Gastroesophageal sphincter (tissue), 4 donors: Measurements from ENCODE around the gene NAALADL2. TPM values are rescaled to one million over a fixed set of nuclear protein-coding genes. Genes with fewer than 3 reads are reported as not detected.

Experiments
- ATAC-seq: fragments of 150-250 bp; one replicate; pipeline ENCODE4 v1.9.1; 2016; ENCODE audit warnings: mild to moderate bottlenecking, moderate library complexity
- H3K27ac ChIP-seq, 4 donors: fragments of 200-600 bp; sonication (generic) in 3 of 4; 1 replicate in 3 of 4; 2 replicates in 1 of 4; pipeline ENCODE4 v1.5.1; 2016 to 2019
- H3K27me3 ChIP-seq: fragments of 200-600 bp; sonication (generic); one replicate; pipeline ENCODE4 v1.5.1; 2019
- H3K36me3 ChIP-seq, 2 donors: fragments of 200-600 bp; sonication (generic); one replicate each; pipeline ENCODE4 v1.5.1; 2019; ENCODE audit warnings: control low read depth in 1 of 2
- H3K4me1 ChIP-seq, 3 donors: fragments of 200-600 bp; sonication (generic); 1 replicate in 2 of 3; 2 replicates in 1 of 3; pipeline ENCODE4 v1.5.1; 2016 to 2019; ENCODE audit warnings: control low read depth in 2 of 3
- H3K4me3 ChIP-seq, 2 donors: fragments of 200-600 bp; sonication (generic); one replicate each; pipeline ENCODE4 v1.5.1; 2019; ENCODE audit warnings: mild to moderate bottlenecking in 1 of 2, moderate library complexity in 1 of 2
- H3K9me3 ChIP-seq, 3 donors: fragments of 200-600 bp; sonication (generic); one replicate each; pipeline ENCODE4 v1.5.1; 2017 to 2019; ENCODE audit warnings: control low read depth in 2 of 3
- EP300 ChIP-seq: sonication (generic); formaldehyde crosslinking; IDR thresholded peaks from one replicate; pipeline ENCODE4 v1.6.1; 2017; ENCODE audit warnings: antibody characterized with exemption, mild to moderate bottlenecking
- POLR2A ChIP-seq, 2 donors: fragments of 450-650 bp; IDR thresholded peaks; one replicate each; pipeline ENCODE4 v1.6.1; 2017; ENCODE audit warnings: antibody characterized with exemption in 2 of 2, mild to moderate bottlenecking in 2 of 2, moderate library complexity in 1 of 2
- POLR2AphosphoS5 ChIP-seq: sonication (generic); formaldehyde crosslinking; IDR thresholded peaks from one replicate; pipeline ENCODE4 v1.6.1; 2017; ENCODE audit warnings: antibody characterized with exemption
- WGBS, 2 donors: methylation state at CpG; one replicate each; pipeline ENCODE4 v1.1.5; 2018; ENCODE audit warnings: low coverage in 1 of 2; 5-methylcytosine and 5-hydroxymethylcytosine counted together
- total RNA-seq, 4 donors: library from RNA; depleted of rRNA; stranded (reverse); fragments of >200 nt; gene quantifications; one replicate each; pipeline ENCODE4 v1.1.0, GENCODE V29; 2016
- TF ChIP-seq, protein P1 (sequence below), 4 experiments: fragments of 200-600 bp in 2 of 4; fragments of 450-650 bp in 2 of 4; sonication (generic) in 1 of 4; IDR thresholded peaks; one replicate each; pipeline ENCODE4 v1.5.1; 2017 to 2019; ENCODE audit warnings: antibody characterized with exemption in 4 of 4, mild to moderate bottlenecking in 2 of 4, moderate library complexity in 2 of 4

Gene NAALADL2
- total RNA-seq, 4 donors from 2014 or later, result 3.1 to 7.4 (median 6.2) TPM

DNA sequence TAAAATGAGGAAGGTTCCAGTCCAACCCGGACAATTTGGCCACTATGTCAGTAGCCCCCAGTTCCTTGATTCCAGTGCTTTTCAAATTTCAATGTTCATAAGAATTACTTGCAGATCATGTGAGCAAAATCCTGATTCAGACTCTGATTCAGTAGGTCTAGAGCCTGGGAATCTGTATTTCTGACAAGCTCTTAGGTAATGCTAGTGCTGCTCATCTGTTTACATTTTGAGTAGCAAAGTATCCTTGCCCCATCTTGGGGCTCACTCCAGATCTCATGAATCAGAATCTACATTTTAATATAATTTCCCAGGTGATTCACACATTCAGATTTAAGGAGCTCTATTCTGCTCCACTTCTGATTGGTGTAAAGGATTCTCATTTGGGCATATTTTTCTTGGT, 142.0 kb downstream of the NAALADL2 start:
- Histone ChIP-seq H3K9me3 (no peaks in the 10 kb centered on the region), H3K27ac (no peak overlapping the region), H3K4me3 (no peak overlapping the region), H3K36me3 (no peaks in the 10 kb centered on the region), H3K27me3 (no peaks in the 10 kb centered on the region), H3K4me1 (no peaks in the 10 kb centered on the region)
- ATAC-seq, result no peak
- TF ChIP-seq POLR2A (IDR thresholded peaks at IDR 0.05) (no peak), EP300 (no peak), POLR2AphosphoS5 (no peak)
- TF ChIP-seq, protein P1, sequence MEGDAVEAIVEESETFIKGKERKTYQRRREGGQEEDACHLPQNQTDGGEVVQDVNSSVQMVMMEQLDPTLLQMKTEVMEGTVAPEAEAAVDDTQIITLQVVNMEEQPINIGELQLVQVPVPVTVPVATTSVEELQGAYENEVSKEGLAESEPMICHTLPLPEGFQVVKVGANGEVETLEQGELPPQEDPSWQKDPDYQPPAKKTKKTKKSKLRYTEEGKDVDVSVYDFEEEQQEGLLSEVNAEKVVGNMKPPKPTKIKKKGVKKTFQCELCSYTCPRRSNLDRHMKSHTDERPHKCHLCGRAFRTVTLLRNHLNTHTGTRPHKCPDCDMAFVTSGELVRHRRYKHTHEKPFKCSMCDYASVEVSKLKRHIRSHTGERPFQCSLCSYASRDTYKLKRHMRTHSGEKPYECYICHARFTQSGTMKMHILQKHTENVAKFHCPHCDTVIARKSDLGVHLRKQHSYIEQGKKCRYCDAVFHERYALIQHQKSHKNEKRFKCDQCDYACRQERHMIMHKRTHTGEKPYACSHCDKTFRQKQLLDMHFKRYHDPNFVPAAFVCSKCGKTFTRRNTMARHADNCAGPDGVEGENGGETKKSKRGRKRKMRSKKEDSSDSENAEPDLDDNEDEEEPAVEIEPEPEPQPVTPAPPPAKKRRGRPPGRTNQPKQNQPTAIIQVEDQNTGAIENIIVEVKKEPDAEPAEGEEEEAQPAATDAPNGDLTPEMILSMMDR (IDR thresholded peaks at IDR 0.05), result no peak
- WGBS, 2 donors, result 92 to 100% methylated on average over 1 of the region's 1 CpG

DNA sequence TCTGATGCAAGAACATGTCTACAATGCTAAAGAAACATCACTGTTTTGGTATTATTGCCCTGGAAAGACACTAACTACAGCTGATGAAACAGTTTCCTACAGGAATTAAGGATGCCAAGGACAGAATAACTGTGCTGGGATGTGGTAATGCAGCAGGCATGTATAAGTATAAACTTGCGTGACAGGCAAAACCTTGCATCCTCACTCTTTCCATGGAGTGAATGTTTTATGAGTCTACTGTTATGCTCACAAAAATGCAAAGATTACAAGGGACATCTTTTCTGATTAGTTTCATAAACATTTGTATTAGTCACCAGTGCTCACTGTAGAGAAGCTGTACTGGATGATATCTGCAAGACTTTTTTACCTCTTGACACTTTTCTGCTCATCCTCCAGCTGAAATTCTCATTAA, 143.6 kb downstream of the NAALADL2 start:
- Histone ChIP-seq H3K4me1 (no peaks in the 10 kb centered on the region), H3K36me3 (no peaks in the 10 kb centered on the region), H3K27ac (no peak overlapping the region), H3K9me3 (no peaks in the 10 kb centered on the region), H3K27me3 (no peaks in the 10 kb centered on the region), H3K4me3 (no peak overlapping the region)
- WGBS, 2 donors, result 18 to 41% methylated on average over 1 of the region's 1 CpG
- ATAC-seq, result no peak
- TF ChIP-seq POLR2AphosphoS5 (no peak), EP300 (no peak), POLR2A (IDR thresholded peaks at IDR 0.05) (no peak)
- TF ChIP-seq, protein P1 (IDR thresholded peaks at IDR 0.05), result no peak

DNA sequence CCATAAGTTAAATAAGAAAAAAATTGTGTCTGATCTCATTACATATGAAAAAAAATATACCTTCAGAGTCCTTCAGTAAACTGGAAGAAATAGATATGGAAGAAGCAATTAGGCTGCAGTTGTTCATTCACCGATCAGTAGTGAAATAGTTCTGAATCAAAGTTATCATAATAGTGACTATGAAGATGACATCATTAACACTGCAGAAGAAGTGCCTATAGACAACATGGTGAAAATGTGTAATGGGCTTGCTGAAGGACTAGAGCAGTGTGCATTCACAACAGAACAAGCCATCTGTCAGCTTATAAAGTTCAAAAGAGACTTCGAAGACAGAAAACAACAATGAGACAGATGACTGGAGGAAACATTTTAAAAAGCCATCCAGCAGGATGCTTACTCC, 144.5 kb downstream of the NAALADL2 start:
- TF ChIP-seq POLR2A (IDR thresholded peaks at IDR 0.05), result no peak
- no peak for TF ChIP-seq POLR2AphosphoS5
- TF ChIP-seq EP300, result no peak
- TF ChIP-seq, protein P1 (IDR thresholded peaks at IDR 0.05), result no peak
- Histone ChIP-seq H3K4me3 (no peak overlapping the region), H3K27me3 (no peaks in the 10 kb centered on the region), H3K27ac (no peak overlapping the region), H3K36me3 (no peaks in the 10 kb centered on the region), H3K9me3 (no peaks in the 10 kb centered on the region), H3K4me1 (no peaks in the 10 kb centered on the region)
- WGBS, 2 donors, result 88 to 89% methylated on average over 2 of the region's 2 CpGs
- no peak for ATAC-seq

DNA sequence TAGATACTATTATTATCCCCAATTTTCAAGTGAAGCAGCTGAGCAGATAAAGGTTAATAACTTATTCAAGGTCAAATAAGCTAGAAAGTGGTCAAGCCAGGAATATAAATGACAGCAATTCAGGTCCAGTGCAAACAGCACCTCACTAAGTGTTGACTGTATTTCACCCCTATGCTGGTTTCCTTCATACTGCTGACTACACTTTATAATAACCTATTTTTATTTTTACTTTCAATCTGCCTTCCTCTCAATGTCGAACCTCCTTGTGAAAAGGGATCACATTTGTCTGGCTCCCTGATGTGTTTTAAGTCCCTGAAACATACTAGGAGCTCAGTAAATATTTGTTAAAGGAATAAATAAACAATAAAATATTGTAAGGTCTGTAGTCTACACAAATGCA, 146.1 kb downstream of the NAALADL2 start:
- Histone ChIP-seq H3K4me3 (no peak overlapping the region), H3K9me3 (no peaks in the 10 kb centered on the region), H3K4me1 (no peaks in the 10 kb centered on the region), H3K27ac (no peak overlapping the region), H3K27me3 (no peaks in the 10 kb centered on the region), H3K36me3 (no peaks in the 10 kb centered on the region)
- ATAC-seq, result no peak
- TF ChIP-seq POLR2A (IDR thresholded peaks at IDR 0.05) (no peak), EP300 (no peak), POLR2AphosphoS5 (no peak)
- TF ChIP-seq, protein P1 (IDR thresholded peaks at IDR 0.05), result no peak
- 58 to 67% methylated on average over 1 of the region's 1 CpG for WGBS, 2 donors

DNA sequence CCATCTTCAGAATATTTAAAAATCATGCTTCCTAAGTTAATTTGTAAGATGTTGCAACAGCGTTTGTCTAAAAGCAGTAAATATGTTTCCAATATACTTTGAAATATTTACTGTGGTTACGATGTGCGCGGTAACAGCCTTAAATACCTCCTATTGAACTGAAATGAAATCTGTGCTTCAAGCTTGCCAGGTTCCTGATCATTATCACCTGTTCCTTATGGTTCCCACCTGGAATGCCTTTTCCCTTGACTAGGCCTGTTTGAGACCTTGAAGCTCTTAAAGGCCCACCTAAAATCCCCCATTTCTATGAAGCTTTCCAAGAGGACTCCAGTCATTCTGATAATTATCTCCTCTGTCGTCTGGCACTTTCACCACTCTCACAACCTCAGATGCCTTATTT, 146.7 kb downstream of the NAALADL2 start:
- Histone ChIP-seq H3K9me3 (no peaks in the 10 kb centered on the region), H3K27me3 (no peaks in the 10 kb centered on the region), H3K36me3 (no peaks in the 10 kb centered on the region), H3K27ac (no peak overlapping the region), H3K4me3 (no peak overlapping the region), H3K4me1 (no peaks in the 10 kb centered on the region)
- TF ChIP-seq, protein P1 (IDR thresholded peaks at IDR 0.05), result no peak
- no peak for TF ChIP-seq POLR2A (IDR thresholded peaks at IDR 0.05)
- TF ChIP-seq POLR2AphosphoS5, result no peak
- no peak for TF ChIP-seq EP300
- no peak for ATAC-seq
- 63 to 89% methylated on average over 5 of the region's 5 CpGs for WGBS, 2 donors
